ENCODE measurements around the gene NLRP8. TPM values are rescaled to one million over a fixed set of nuclear protein-coding genes. Genes with fewer than 3 reads are reported as not detected.

NLRP8 gene
- total RNA-seq, 1 experiment from 2014 or later, result not detected

GRCh38 chr19:55909801-55910200 lies 37.8 kb upstream of the NLRP8 start:
- ATAC-seq, result no peak

DNA sequence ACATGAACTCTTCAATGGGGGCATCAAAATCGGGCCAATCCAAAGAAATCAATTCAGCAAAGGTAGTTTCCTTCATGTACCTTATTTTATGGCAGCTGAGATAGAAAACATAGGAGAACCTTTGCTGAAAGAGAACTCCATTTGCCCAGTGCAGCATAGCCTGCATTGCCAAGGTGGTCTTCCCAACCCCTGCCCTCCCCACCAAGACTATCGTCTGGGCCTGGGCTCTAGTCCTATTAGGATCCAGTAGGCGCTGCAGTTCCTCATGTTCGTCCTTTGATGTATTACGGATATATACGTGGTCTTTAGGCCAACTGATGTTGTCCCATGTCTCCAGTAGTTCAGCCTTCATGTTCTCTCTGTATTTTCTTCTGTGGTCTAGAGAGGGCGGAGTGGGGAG lies 34.7 kb upstream of the NLRP8 start:
- H3K4me1 ChIP-seq (ENCODE audit: insufficient read depth, low read length), result no peaks in the 10 kb centered on the region
- intact Hi-C loops (cut with micrococcal nuclease), result no loop called here
- no peaks in the 10 kb centered on the region for H3K79me2 ChIP-seq (ENCODE audit: low read length)
- H3K4me2 ChIP-seq (ENCODE audit: low read length), result no peak overlapping the region
- H3K4me3 ChIP-seq (ENCODE audit: low read length), result no peak overlapping the region
- H3K9me2 ChIP-seq (replicated peaks; ENCODE audit: low read length), result no peaks in the 10 kb centered on the region
- CTCF ChIA-PET, result interaction anchor here (0.9 kb wide), 1 partner anchor 149 kb away, joined by 6 read pairs; no protein-coding TSS in a partner anchor
- POLR2A ChIA-PET (ENCODE audit: unreplicated experiment), result no interaction called here
- no peaks in the 10 kb centered on the region for H3F3A ChIP-seq (ENCODE audit: low read length, unreplicated experiment)
- no peaks in the 10 kb centered on the region for H3K9me3 ChIP-seq (ENCODE audit: low read length)
- no peak for TF ChIP-seq CTCF (conservative IDR thresholded peaks at IDR 0.05; ENCODE audit: low read depth, low read length)
- TF ChIP-seq EZH2 (IDR thresholded peaks at IDR 0.05; ENCODE audit: low read length, unreplicated experiment), result no peak
- TF ChIP-seq EZH2phosphoT487 (IDR thresholded peaks at IDR 0.05; ENCODE audit: borderline replicate concordance, low read length), result no peak
- no peaks in the 10 kb centered on the region for H3K36me3 ChIP-seq (ENCODE audit: low read depth, low read length)
- no TSS peak for BruUV-seq (replicated peaks)
- DNase-seq (no peak), ATAC-seq (no peak)
- H4K20me1 ChIP-seq (ENCODE audit: low read length), result no peaks in the 10 kb centered on the region
- peaks cover 53% of the 10 kb centered on the region for H3K27me3 ChIP-seq (ENCODE audit: low read length)
- H2AFZ ChIP-seq (ENCODE audit: low read length), result no peak overlapping the region
- H3K9ac ChIP-seq (ENCODE audit: low read length), result no peak overlapping the region
- H3K27ac ChIP-seq (ENCODE audit: low read length), result no peak overlapping the region

More at GRCh38 chr19:55909801-55910200, 37.8 kb upstream of the NLRP8 start:
- Histone ChIP-seq H3K9me3 (ENCODE audit: low read length) (no peaks in the 10 kb centered on the region), H3K4me1 (ENCODE audit: insufficient read depth, low read length) (no peaks in the 10 kb centered on the region), H2AFZ (ENCODE audit: low read length) (no peak overlapping the region), H3K79me2 (ENCODE audit: low read length) (no peaks in the 10 kb centered on the region), H3K27ac (ENCODE audit: low read length) (no peak overlapping the region), H4K20me1 (ENCODE audit: low read length) (no peaks in the 10 kb centered on the region), H3F3A (ENCODE audit: low read length, unreplicated experiment) (no peaks in the 10 kb centered on the region), H3K4me3 (ENCODE audit: low read length) (no peak overlapping the region), H3K9ac (ENCODE audit: low read length) (no peak overlapping the region), H3K27me3 (ENCODE audit: low read length) (peaks cover 55% of the 10 kb centered on the region), H3K4me2 (ENCODE audit: low read length) (no peak overlapping the region), H3K9me2 (replicated peaks; ENCODE audit: low read length) (no peaks in the 10 kb centered on the region), H3K36me3 (ENCODE audit: low read depth, low read length) (no peaks in the 10 kb centered on the region)
- POLR2A ChIA-PET (ENCODE audit: unreplicated experiment), result no interaction called here
- intact Hi-C loops (cut with micrococcal nuclease), result no loop called here
- TF ChIP-seq EZH2 (IDR thresholded peaks at IDR 0.05; ENCODE audit: low read length, unreplicated experiment), result no peak
- no peak for TF ChIP-seq CTCF (conservative IDR thresholded peaks at IDR 0.05; ENCODE audit: low read depth, low read length)
- no peak for TF ChIP-seq EZH2phosphoT487 (IDR thresholded peaks at IDR 0.05; ENCODE audit: borderline replicate concordance, low read length)
- DNase-seq, result no peak
- BruUV-seq (replicated peaks), result no TSS peak
- CTCF ChIA-PET, result no interaction called here

- Histone ChIP-seq H3F3A (ENCODE audit: low read length, unreplicated experiment) (no peaks in the 10 kb centered on the region), H4K20me1 (ENCODE audit: low read length) (no peaks in the 10 kb centered on the region), H3K9ac (ENCODE audit: low read length) (no peak overlapping the region), H3K79me2 (ENCODE audit: low read length) (no peaks in the 10 kb centered on the region), H3K4me3 (ENCODE audit: low read length) (no peak overlapping the region), H3K4me1 (ENCODE audit: insufficient read depth, low read length) (no peaks in the 10 kb centered on the region), H2AFZ (ENCODE audit: low read length) (no peak overlapping the region), H3K9me2 (replicated peaks; ENCODE audit: low read length) (no peaks in the 10 kb centered on the region), H3K27ac (ENCODE audit: low read length) (no peak overlapping the region), H3K27me3 (ENCODE audit: low read length) (peaks cover 53% of the 10 kb centered on the region), H3K9me3 (ENCODE audit: low read length) (no peaks in the 10 kb centered on the region), H3K36me3 (ENCODE audit: low read depth, low read length) (no peaks in the 10 kb centered on the region), H3K4me2 (ENCODE audit: low read length) (no peak overlapping the region)
- ChIA-PET POLR2A (ENCODE audit: unreplicated experiment) (no interaction called here), CTCF (interaction anchor here (0.6 to 1.0 kb wide), 3 partner anchors 148 to 340 kb away, joined by 3 to 6 read pairs (median 6); no protein-coding TSS in a partner anchor)
- no peak for TF ChIP-seq EZH2 (IDR thresholded peaks at IDR 0.05; ENCODE audit: low read length, unreplicated experiment)
- TF ChIP-seq EZH2phosphoT487 (IDR thresholded peaks at IDR 0.05; ENCODE audit: borderline replicate concordance, low read length), result no peak
- TF ChIP-seq CTCF (conservative IDR thresholded peaks at IDR 0.05; ENCODE audit: low read depth, low read length), result peak; percentile 67
- ATAC-seq, result 0 out of 2 replicates have a peak, but pooled peaks have one; percentile 15
- BruUV-seq (replicated peaks), result no TSS peak
- intact Hi-C loops (cut with micrococcal nuclease), result no loop called here
- peak; percentile 39 for DNase-seq
These were observed 33.9 kb upstream of the NLRP8 start for GRCh38 chr19:55913643-55914268.

Measured in PC-3 (cell line).